Small intestine (tissue), 16 donors: ENCODE data around the gene GCNT1. TPM values are rescaled to one million over a fixed set of nuclear protein-coding genes. Genes with fewer than 3 reads are reported as not detected.
A peak's percentile ranks its signal among the peaks of the same experiment; 100 is the strongest.

ENCODE experiments used
- DNase-seq, 2 donors: peaks; one replicate each; pipeline versions ENCODE4 v3.0.0 to v3.0.0-alpha.2; 2013
- FAIRE-seq: peaks from 2 replicates; lab custom pipeline; 2012; peaks lifted over from hg19 to GRCh38; lab: Jason Lieb, UNC
- H3K27ac ChIP-seq, 3 donors: one replicate each; pipeline ENCODE4 v1.5.1; 2013; ENCODE audit warnings: low read length in 2 of 3, mild to moderate bottlenecking in 2 of 3, control low read depth in 1 of 3, inconsistent platforms in 1 of 3, low read depth in 1 of 3, moderate library complexity in 1 of 3
- H3K27me3 ChIP-seq, 3 donors: one replicate each; pipeline ENCODE4 v1.6.1; 2013; ENCODE audit warnings: low read length in 3 of 3, inconsistent platforms in 1 of 3; ENCODE audit not compliant: control insufficient read depth in 3 of 3, insufficient read depth in 3 of 3
- H3K36me3 ChIP-seq, 3 donors: one replicate each; pipeline ENCODE4 v1.6.1; 2013; ENCODE audit warnings: low read length in 3 of 3, inconsistent platforms in 1 of 3, low read depth in 1 of 3, mild to moderate bottlenecking in 1 of 3, moderate library complexity in 1 of 3; ENCODE audit not compliant: control insufficient read depth in 3 of 3, insufficient read depth in 2 of 3
- H3K4me1 ChIP-seq, 3 donors: one replicate each; pipeline ENCODE4 v1.6.1; 2013; ENCODE audit warnings: low read length in 2 of 3, inconsistent platforms in 1 of 3, low read depth in 1 of 3, mild to moderate bottlenecking in 1 of 3, moderate library complexity in 1 of 3; ENCODE audit not compliant: control insufficient read depth in 3 of 3, insufficient read depth in 2 of 3
- H3K4me3 ChIP-seq, 3 donors: one replicate each; pipeline ENCODE4 v1.5.1; 2013; ENCODE audit warnings: low read length in 3 of 3, control low read depth in 1 of 3, inconsistent platforms in 1 of 3, low read depth in 1 of 3, mild to moderate bottlenecking in 1 of 3, moderate library complexity in 1 of 3
- H3K9me3 ChIP-seq, 2 donors: one replicate each; pipeline ENCODE4 v1.6.1; 2013; ENCODE audit warnings: low read depth in 1 of 2, low read length in 1 of 2; ENCODE audit not compliant: control insufficient read depth in 2 of 2, insufficient read depth in 1 of 2
- WGBS, 3 donors: extraction: QIAGEN DNeasy Blood & Tissue Kit; methylation state at CpG; one replicate each; pipeline ENCODE4 v1.1.7; 2013; 5-methylcytosine and 5-hydroxymethylcytosine counted together
- long read RNA-seq, 10 donors: transcript quantifications; one replicate each; lab custom pipeline, GENCODE V29; 2026
- polyA plus RNA-seq, 4 donors: library from polyadenylated mRNA; stranded (reverse) in 3 of 4; unstranded in 1 of 4; fragments of 200-250 nt in 3 of 4; fragments of 120-200 nt in 1 of 4; gene quantifications; one replicate each; pipeline versions ENCODE4 v1.2.1 to v1.2.3, GENCODE V29; 2013
- donor health status: healthy with polysubstance abuse.
- donor health status: control.
- donor health status: control.
- donor health status: Bipolar disorder and iron deficiency.
- donor health status: healthy.

The GCNT1 gene
- 100 to 1,000 TPM in 1 of 4 donors, 10 to 100 TPM in 2, 1 to 10 TPM in 1; 7.0 to 170 (median 31.5) TPM for polyA plus RNA-seq
- long read RNA-seq, donor 1, full-length matches to known transcripts, result 73 of 185 reads
- long read RNA-seq, donor 1, partial matches to known transcripts, result 112 of 185 reads
- long read RNA-seq, donor 1, other reads (novel, unspliced or antisense), result 0 of 185 reads
- long read RNA-seq, donor 2, full-length matches to known transcripts, result 8 of 8 reads
- long read RNA-seq, donor 2, partial matches to known transcripts, result 0 of 8 reads
- long read RNA-seq, donor 2, other reads (novel, unspliced or antisense), result 0 of 8 reads
- long read RNA-seq, donor 3, full-length matches to known transcripts, result 11 of 11 reads
- long read RNA-seq, donor 3, partial matches to known transcripts, result 0 of 11 reads
- long read RNA-seq, donor 3, other reads (novel, unspliced or antisense), result 0 of 11 reads
- long read RNA-seq, donor 4, full-length matches to known transcripts, result 3 of 3 reads
- long read RNA-seq, donor 4, partial matches to known transcripts, result 0 of 3 reads
- long read RNA-seq, donor 4, other reads (novel, unspliced or antisense), result 0 of 3 reads
- long read RNA-seq, donor 5, full-length matches to known transcripts, result 4 of 4 reads
- long read RNA-seq, donor 5, partial matches to known transcripts, result 0 of 4 reads
- long read RNA-seq, donor 5, other reads (novel, unspliced or antisense), result 0 of 4 reads
- long read RNA-seq, donor 6, full-length matches to known transcripts, result 17 of 17 reads
- long read RNA-seq, donor 6, partial matches to known transcripts, result 0 of 17 reads
- long read RNA-seq, donor 6, other reads (novel, unspliced or antisense), result 0 of 17 reads
- long read RNA-seq, donor 7, result 0 reads
- long read RNA-seq, donor 8, result 0 reads
- long read RNA-seq, donor 9, full-length matches to known transcripts, result 7 of 12 reads
- long read RNA-seq, donor 9, partial matches to known transcripts, result 5 of 12 reads
- long read RNA-seq, donor 9, other reads (novel, unspliced or antisense), result 0 of 12 reads
- long read RNA-seq, donor 10, full-length matches to known transcripts, result 16 of 25 reads
- long read RNA-seq, donor 10, partial matches to known transcripts, result 9 of 25 reads
- long read RNA-seq, donor 10, other reads (novel, unspliced or antisense), result 0 of 25 reads

- Histone ChIP-seq H3K27me3 (no peaks in the 10 kb centered on the region), H3K27ac (peak within 1 kb of the TSS; percentile 81 to 97 (median 86)), H3K4me1 (peaks cover 3 to 22% (median 4%) of the 10 kb centered on the region in 3 donors), H3K9me3 (no peaks in the 10 kb centered on the region), H3K4me3 (peak within 1 kb of the TSS; percentile 58 to 97 (median 87)), H3K36me3 (peaks cover 0 to 18% (median 0%) of the 10 kb centered on the region in 3 donors)
- 1% methylated on average over 50 to 65 of the region's 65 CpGs for WGBS, 3 donors
- FAIRE-seq (no peak), DNase-seq (peak; percentile 95 to 97)
Observed at GRCh38 chr9:76458903-76459693, at the start of gene GCNT1. Gene GCNT1 (plus strand): TSS chr9:76459182. CDS start chr9:76502382, 43,200 bp downstream.

- Histone ChIP-seq H3K4me1 (no peaks in the 10 kb centered on the region), H3K9me3 (peaks cover 0 to 17% of the 10 kb centered on the region in 2 donors), H3K4me3 (no peak overlapping the region), H3K36me3 (no peaks in the 10 kb centered on the region), H3K27ac (no peak overlapping the region), H3K27me3 (no peaks in the 10 kb centered on the region)
- 48 to 65% (median 57%) methylated on average over 2 of the region's 2 CpGs for WGBS, 3 donors
- FAIRE-seq (no peak), DNase-seq (no peak)
Observed at GRCh38 chr9:76412638-76413037, 46.3 kb upstream of the GCNT1 start.

- Histone ChIP-seq H3K4me1 (no peaks in the 10 kb centered on the region), H3K27ac (no peak overlapping the region), H3K27me3 (no peaks in the 10 kb centered on the region), H3K9me3 (peaks cover 0 to 17% of the 10 kb centered on the region in 2 donors), H3K4me3 (no peak overlapping the region), H3K36me3 (no peaks in the 10 kb centered on the region)
- DNase-seq (no peak), FAIRE-seq (no peak)
Observed at GRCh38 chr9:76413658-76414057, 45.3 kb upstream of the GCNT1 start.

DNA sequence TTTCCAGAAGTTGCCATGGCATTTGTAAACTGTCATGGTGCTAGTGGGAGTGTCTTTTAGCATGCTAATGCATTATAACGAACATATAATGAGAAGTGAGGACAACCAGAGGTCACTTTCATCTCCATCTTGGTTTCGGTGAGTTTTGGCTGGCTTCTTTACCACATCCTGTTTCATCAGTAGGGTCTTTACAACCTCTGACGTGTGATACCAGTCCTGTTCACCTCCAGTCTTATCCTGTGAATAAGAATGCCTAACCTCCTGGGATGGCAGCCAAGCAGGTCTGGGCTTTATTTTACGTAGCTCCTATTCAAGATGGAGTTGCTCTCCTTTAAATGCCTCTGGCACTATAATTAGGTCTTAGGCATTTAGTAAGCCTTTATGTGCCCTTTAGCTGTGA lies 44.3 kb upstream of the GCNT1 start:
- H3K4me3 ChIP-seq, result no peak overlapping the region
- 65 to 73% (median 67%) methylated on average over 4 of the region's 4 CpGs for WGBS, 3 donors
- no peaks in the 10 kb centered on the region for H3K4me1 ChIP-seq
- DNase-seq (no peak), FAIRE-seq (no peak)
- no peaks in the 10 kb centered on the region for H3K36me3 ChIP-seq
- H3K9me3 ChIP-seq, result peaks cover 0 to 17% of the 10 kb centered on the region in 2 donors
- H3K27ac ChIP-seq, result no peak overlapping the region
- H3K27me3 ChIP-seq, result no peaks in the 10 kb centered on the region

DNA sequence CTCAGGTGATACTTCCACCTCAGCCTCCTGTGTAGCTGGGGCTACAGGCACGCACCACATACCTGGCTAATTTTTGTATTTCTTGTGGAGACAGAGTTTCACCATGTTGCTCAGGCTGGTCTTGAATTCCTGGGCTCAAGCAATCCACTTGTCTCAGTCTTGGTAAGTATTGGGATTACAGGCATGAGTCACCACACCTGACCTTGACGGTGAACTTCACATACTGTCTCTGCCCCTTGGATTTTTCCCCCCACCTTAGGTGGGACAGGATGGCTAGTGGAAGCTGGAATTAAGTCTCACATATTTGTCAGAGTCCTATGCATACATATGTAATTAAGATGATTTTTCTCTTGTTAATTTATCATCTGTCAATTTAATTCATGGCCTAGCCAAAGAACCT lies 43.8 kb upstream of the GCNT1 start:
- DNase-seq (no peak), FAIRE-seq (no peak)
- no peaks in the 10 kb centered on the region for H3K36me3 ChIP-seq
- peaks cover 0 to 17% of the 10 kb centered on the region in 2 donors for H3K9me3 ChIP-seq
- no peak overlapping the region for H3K4me3 ChIP-seq
- WGBS, 3 donors, result 51 to 60% (median 59%) methylated on average over 2 of the region's 2 CpGs
- H3K4me1 ChIP-seq, result no peaks in the 10 kb centered on the region
- H3K27me3 ChIP-seq, result no peaks in the 10 kb centered on the region
- peak overlapping the region in 1 of 3 donors; percentile 41 for H3K27ac ChIP-seq

DNA sequence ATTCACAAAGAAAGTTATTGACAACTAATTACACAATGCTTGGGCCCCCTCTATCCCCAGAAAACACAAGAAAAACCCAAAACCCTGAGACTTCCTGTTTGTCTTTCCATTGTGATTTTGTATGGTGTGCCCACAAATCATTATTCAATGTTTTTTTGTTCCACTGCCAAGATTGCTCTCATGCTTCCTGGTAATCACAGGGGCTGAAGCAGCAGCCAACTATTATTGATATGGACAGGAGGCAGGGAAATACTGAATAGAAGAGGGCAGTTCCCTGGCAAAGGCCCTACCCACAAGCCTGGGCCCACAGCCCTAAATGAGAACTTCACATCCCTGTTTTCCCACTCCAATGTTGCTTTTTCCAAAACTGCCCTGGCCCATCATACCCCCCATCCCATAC lies 43.3 kb upstream of the GCNT1 start:
- Histone ChIP-seq H3K9me3 (peaks cover 0 to 17% of the 10 kb centered on the region in 2 donors), H3K36me3 (no peaks in the 10 kb centered on the region), H3K4me1 (no peaks in the 10 kb centered on the region), H3K27ac (no peak overlapping the region), H3K4me3 (no peak overlapping the region), H3K27me3 (no peaks in the 10 kb centered on the region)
- FAIRE-seq, result no peak
- peak in 1 of 2 donors; percentile 35 for DNase-seq

GRCh38 chr9:76417394-76417793 lies 41.6 kb upstream of the GCNT1 start:
- Histone ChIP-seq H3K4me3 (no peak overlapping the region), H3K9me3 (peaks cover 0 to 17% of the 10 kb centered on the region in 2 donors), H3K27ac (no peak overlapping the region), H3K4me1 (no peaks in the 10 kb centered on the region), H3K27me3 (no peaks in the 10 kb centered on the region), H3K36me3 (no peaks in the 10 kb centered on the region)
- 0 to 35% (median 30%) methylated on average over 1 of the region's 1 CpG for WGBS, 3 donors
- FAIRE-seq (no peak), DNase-seq (no peak)
